ENCODE results near the gene CCSER1.
"Not testable (repeated sequence)": the region's sequence is repeated elsewhere in the genome, so short reads cannot be mapped to it uniquely, and the experiment has no call there.

The CCSER1 gene

DNA sequence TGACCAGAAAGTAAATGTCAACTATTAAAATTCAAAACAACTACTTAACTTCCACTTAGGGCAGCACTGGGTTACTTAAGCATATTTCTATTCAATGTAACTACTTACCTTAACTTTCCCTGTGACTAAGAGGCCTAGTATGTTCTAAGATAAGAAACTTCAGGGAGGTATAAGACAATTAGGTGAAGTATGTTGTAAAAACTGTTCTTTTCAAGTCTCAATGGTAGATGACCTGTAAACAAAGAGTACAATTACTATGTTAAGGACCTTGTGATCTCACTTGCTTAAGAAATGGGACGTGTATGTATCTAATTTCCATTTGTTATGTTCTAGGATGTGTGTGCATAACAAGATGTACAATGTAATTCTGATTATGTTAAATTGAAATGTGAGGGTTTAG lies 960.5 kb downstream of the CCSER1 start:
- no peak overlapping the region for H3K4me3 ChIP-seq (ENCODE audit: control insufficient read depth, low read depth, low read length)
- DNase-seq (ENCODE audit: low read depth) = no peak
- TF ChIP-seq, protein P1, sequence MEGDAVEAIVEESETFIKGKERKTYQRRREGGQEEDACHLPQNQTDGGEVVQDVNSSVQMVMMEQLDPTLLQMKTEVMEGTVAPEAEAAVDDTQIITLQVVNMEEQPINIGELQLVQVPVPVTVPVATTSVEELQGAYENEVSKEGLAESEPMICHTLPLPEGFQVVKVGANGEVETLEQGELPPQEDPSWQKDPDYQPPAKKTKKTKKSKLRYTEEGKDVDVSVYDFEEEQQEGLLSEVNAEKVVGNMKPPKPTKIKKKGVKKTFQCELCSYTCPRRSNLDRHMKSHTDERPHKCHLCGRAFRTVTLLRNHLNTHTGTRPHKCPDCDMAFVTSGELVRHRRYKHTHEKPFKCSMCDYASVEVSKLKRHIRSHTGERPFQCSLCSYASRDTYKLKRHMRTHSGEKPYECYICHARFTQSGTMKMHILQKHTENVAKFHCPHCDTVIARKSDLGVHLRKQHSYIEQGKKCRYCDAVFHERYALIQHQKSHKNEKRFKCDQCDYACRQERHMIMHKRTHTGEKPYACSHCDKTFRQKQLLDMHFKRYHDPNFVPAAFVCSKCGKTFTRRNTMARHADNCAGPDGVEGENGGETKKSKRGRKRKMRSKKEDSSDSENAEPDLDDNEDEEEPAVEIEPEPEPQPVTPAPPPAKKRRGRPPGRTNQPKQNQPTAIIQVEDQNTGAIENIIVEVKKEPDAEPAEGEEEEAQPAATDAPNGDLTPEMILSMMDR (IDR thresholded peaks at IDR 0.05; ENCODE audit: control insufficient read depth, insufficient read depth, low read depth, low read length, missing control alignments) = no peak

DNA sequence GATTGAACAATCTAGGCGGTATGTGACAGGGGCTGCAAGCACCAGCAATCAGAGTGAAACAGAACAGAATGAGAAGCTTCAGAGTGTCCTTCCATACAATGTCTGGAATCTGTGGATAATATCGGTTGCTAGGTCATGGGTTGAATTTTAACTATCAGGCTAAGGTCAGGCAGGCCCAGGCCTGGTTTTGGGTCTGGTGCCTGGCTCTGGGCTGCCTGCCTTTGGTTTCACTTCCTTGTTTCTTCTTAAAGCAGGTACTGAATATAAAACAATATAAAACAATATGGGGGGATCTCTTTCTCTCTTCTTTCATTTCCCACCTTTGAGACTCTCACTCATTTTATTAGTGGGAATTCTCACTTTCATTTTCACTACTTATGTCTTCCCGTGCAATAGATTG lies 962.0 kb downstream of the CCSER1 start:
- no peak overlapping the region for H3K4me3 ChIP-seq (ENCODE audit: control insufficient read depth, low read depth, low read length)
- DNase-seq (ENCODE audit: low read depth) = no peak
- TF ChIP-seq, protein P1 (IDR thresholded peaks at IDR 0.05; ENCODE audit: control insufficient read depth, insufficient read depth, low read depth, low read length, missing control alignments) = no peak

DNA sequence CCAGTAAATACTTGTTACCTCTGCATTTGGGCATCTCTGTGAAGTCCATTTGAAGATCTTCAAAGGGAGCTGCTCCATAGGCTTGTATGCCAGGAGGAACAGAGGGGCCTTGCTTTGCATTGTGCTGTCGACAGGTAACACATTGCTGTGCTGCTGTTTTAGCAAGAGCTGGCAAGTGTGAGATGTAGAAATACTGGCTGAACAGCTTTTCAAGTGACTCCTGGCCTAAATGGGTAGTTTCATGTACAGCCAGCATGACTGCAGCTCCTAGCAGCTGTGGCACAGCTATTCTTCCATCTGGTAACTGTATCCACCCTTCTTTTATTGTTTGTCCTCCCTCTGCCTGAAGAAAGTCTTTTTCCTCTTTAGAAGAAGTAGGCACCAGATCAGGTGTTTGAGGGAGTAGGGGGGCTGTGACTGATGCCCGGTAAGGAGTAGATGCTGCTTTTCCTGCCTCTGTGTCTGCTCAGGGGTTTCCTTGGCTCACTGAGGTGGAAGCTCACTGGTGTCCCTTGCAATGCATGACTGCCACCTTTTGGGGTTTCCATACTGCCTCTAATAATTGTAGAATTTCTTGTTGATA lies 965.3 kb downstream of the CCSER1 start:
- DNase-seq (ENCODE audit: low read depth) = no peak
- TF ChIP-seq, protein P1 (IDR thresholded peaks at IDR 0.05; ENCODE audit: control insufficient read depth, insufficient read depth, low read depth, low read length, missing control alignments) = no peak
- H3K4me3 ChIP-seq (ENCODE audit: control insufficient read depth, low read depth, low read length) = no peak overlapping the region

DNA sequence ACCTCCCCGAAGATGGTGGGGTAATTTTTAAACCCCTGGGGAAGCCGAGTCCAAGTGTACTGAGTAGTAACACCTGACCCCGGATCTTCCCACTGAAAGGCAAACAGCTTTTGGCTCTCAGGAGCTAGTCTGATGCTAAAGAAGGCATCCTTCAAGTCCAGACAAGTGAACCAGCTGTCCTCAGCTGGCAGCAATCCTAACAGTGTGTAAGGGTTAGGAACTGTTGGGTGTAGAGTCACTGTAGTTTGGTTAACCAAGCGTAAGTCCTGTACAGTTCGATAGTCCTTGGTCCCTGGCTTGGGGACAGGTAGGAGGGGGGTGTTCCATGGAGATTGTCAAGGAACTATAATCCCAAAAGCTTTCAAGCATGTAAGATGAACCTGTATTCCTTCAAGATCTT lies 967.0 kb downstream of the CCSER1 start:
- H3K4me3 ChIP-seq (ENCODE audit: control insufficient read depth, low read depth, low read length); DNase-seq (ENCODE audit: low read depth): not testable (repeated sequence)

DNA sequence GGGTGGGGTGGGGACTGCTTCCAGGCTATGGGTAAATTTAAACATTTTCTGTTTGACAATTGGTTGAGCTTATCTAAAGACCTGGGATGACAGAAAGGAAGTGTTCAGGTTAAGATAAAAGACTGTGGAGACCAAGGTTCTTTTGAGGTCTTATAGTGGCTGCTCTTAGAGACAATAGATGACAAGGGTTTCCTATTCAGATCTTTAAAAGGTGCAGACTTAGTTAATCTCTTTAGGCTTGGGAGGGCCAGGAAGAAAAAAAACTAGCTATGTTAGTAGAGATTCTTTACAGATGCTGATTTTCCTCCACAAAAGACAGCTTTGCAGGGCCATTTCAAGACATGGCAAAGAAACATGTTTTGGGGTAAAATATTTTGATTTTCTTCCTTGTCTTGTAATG lies 972.5 kb downstream of the CCSER1 start:
- no peak for DNase-seq (ENCODE audit: low read depth)
- TF ChIP-seq, protein P1 (IDR thresholded peaks at IDR 0.05; ENCODE audit: control insufficient read depth, insufficient read depth, low read depth, low read length, missing control alignments) = no peak
- H3K4me3 ChIP-seq (ENCODE audit: control insufficient read depth, low read depth, low read length) = no peak overlapping the region

DNA sequence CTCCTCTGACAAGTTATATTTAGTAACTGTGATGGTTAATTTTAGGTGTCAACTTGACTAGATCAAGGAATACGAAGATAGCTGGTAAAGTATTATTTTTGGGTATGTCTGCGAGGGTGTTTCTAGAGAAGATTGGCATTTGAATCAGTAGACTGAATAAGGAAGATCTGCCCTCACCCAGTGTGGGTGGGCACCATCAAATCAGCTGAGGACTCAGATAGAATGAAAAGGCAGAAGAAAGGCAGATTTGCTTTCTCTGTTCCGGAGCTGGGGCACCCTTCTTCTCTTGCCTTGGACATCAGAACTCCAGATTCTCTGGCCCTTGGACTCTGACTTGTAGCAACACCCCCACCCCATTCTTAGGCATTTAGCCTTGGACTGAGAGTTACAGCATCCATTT lies 981.6 kb downstream of the CCSER1 start:
- no peak overlapping the region for H3K4me3 ChIP-seq (ENCODE audit: control insufficient read depth, low read depth, low read length)
- TF ChIP-seq, protein P1 (IDR thresholded peaks at IDR 0.05; ENCODE audit: control insufficient read depth, insufficient read depth, low read depth, low read length, missing control alignments) = no peak
- no peak for DNase-seq (ENCODE audit: low read depth)

DNA sequence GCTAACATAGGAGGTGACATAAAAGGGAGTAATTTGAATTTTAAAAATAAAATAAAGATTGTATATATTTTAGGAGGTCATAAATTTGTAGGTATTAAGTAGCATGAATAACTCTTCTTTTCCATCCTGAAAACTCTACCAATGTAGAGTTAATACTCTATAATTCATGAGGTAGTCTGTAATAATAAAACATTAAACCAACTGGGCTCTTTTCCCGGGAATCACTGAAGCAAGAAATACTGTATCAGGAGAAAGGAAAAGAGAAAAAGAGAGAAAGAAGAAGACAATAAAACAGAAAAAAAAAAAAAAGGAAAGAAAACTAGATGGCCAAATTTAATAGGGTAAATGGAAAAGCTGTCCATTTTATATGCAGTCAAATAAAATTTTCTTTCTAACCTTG lies 984.4 kb downstream of the CCSER1 start:
- DNase-seq (ENCODE audit: low read depth) = no peak
- TF ChIP-seq, protein P1 (IDR thresholded peaks at IDR 0.05; ENCODE audit: control insufficient read depth, insufficient read depth, low read depth, low read length, missing control alignments) = no peak
- no peak overlapping the region for H3K4me3 ChIP-seq (ENCODE audit: control insufficient read depth, low read depth, low read length)
